NCI-H774 (cell line): Measurements from ENCODE around the gene GJB2.

Source experiments
- DNase-seq: peaks from one replicate; lab custom pipeline; 2025; lab: John Stamatoyannopoulos, UW

GJB2 gene

DNA sequence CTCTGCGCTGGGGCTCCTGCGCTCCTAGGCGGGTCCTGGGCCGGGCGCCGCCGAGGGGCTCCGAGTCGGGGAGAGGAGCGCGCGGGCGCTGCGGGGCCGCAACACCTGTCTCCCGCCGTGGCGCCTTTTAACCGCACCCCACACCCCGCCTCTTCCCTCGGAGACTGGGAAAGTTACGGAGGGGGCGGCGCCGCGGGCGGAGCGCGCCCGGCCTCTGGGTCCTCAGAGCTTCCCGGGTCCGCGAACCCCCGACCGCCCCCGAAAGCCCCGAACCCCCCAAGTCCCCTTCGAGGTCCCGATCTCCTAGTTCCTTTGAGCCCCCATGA lies at the start of gene GJB2:
Gene GJB2, minus strand, starts transcription at position 103 of the 326 bp plus-strand sequence. CDS start 3,357 bp downstream, outside the sequence.
- DNase-seq, result no peak

DNA sequence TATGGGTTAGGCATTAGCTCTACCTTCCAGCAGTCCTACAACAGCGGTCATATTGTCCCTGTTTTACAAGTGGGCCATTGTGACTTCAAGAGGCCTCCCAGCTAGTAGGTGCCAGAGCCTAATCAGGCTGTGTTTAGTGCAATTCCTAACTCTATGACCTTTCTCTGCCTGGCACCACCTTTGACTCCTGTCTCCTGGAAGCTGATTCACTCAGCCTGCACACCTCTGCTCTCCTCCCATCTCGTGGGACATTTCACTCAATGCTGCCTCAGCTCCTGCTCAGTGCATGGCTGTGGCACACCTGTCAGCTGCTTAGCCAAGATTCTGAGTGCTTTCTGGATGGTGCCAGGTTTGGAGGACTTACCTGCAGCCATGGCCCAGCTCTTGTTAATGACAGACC lies 48.9 kb upstream of the GJB2 start:
- DNase-seq, result no peak

DNA sequence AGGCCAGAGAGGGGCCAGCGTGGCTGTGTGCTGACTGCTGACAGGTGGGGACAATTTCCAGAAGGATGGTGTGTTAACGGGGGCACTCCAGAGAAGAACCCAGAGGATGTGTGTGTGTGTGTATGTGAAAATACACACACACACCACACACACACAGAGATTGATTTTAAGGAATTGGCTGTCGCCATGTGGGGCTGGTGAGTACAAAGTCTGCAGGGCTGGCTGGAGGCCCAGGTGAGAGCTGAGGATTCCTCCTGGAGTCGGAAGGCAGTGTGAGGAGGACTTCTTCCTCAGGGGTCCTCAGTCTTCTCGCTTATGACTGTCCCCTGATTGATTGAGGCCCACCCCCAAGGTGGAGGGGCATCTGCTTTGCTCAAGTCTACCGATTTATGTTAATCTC lies 47.0 kb upstream of the GJB2 start:
- no peak for DNase-seq

DNA sequence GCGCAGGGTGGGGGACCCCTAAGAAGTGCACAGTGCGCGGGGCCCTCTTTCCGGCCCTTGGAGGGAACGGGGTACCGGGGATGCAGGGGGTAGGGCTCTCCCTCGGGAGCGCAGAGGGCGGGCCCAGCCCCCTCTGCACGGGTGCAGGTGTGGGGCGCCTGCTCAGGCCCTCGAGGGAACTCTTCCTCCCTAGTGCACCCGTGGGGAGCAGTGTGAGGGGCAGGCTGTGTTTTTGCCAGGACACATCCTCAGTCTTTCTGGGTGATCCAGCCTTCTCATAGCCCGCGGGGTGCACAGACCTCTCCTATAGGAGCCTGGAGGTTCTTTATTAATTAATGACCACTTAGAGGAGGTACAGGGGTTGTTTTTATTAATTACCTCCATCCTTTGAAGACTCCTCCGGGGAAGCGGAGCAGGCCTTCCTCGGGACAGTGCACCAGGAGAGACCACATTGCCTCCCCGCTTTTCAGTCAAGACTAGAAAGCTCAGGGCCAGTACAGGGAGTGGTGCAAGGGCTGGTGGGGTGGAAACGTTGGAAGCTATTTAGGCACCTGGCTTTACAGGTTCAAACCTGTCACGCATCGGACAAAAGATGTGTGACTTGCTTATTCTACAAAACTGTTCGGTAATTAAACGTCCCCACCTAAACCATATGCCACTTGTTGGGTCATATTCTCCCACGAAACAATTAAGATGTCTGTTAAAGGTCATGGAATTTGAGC lies 40.0 kb upstream of the GJB2 start:
- DNase-seq, result no peak

DNA sequence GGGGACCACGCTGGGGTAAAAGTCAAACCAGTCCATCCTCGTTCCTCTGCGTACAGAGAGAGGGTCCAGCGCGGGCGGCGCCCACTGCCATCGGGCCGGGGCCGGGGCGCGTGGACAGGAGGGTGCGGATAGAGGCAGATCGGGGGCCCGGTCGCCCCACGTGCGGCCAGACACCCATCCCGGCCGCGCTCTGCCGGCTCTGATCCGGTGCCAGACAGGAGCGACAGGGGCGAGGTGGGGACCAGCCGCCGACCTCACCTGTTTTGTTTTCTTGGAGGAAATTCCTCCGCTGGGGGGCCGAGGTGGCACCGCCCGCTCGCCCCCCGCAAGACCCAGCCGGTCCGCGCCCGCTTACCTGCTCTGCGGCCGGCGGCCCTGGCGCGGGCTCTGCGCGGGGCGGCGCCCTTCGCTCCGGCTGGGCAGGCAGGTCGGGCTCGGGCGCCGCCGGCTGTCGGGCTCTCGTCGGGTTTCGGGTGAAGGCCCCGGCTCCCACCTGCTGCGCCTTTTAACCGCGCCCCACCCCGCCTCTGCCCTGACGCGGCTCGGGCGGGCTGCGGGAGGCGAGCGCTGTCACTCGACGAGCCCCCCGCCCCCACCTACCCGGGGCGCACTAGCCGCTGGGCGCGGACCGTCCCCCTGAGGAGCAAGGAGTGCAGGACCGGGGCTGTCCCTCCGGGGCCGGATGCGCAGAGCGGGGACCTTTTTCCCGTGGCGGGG lies 39.3 kb upstream of the GJB2 start, which contains the start of gene GJB6:
Gene GJB6, minus strand, starts transcription at position 481 of the 717 bp plus-strand sequence. CDS start 8,839 bp downstream, outside the sequence.
- no peak for DNase-seq

DNA sequence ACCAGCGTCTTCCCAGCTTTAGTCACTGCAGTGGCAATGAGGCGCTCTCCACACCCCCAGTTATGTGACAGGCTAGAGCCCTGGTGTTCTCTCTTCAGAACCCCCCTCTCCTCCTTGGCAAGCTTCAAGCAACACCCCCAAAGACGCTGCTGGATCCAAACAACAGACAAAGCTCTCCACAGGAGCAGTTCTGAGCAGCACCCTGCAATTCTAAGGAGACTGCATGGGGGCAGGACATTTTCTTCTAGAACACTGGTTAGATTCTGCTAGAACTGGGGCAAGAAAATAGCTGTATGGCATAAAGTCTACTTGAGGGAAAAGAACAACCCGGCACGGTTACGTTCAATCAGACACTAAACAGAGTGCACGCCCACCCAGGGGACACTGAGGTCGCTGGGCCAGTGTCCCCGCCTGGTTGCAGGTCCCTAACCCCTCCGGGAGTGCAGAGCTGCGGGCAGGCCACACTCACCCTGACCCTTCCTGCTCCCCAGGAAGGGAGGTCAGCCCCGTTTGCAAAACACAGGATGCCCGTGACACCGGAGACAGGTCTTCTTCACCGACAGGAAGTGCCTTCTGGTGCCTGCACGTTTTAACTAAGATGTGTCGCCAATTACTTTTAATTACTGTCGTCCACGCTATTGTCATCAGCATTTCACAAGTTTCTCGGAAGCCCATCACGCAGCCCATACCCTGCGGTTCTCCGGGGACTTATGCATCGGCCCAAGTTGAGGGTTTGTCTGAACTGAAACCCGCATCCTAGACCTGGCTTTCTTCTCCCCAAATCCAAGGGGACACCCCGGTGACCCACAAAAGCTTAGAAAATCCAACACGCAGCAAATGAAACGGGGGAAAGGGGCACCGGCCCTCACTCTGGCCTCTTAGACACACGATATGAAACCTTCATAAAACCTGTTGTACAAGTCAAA lies 38.4 kb upstream of the GJB2 start:
- no peak for DNase-seq

DNA sequence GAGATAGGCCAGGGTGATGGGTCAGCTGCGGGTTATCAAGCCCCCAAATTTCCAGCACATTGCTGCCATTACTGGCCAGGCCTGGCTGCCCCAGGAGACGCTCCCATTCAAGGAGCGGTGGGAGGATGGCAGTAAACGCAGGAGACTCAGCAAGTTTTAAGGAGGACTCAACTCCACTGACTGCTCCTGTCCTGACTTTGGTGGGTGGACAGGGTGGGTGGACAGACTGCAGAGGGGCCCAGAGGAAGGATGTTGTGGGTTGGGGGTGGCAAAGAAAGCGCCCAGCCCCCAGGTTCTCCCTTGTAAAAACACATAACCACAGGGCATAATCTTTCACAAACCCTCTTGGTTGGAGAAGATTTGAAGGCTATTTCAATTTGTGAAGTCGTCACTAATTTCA lies 35.0 kb upstream of the GJB2 start:
- DNase-seq, result no peak

DNA sequence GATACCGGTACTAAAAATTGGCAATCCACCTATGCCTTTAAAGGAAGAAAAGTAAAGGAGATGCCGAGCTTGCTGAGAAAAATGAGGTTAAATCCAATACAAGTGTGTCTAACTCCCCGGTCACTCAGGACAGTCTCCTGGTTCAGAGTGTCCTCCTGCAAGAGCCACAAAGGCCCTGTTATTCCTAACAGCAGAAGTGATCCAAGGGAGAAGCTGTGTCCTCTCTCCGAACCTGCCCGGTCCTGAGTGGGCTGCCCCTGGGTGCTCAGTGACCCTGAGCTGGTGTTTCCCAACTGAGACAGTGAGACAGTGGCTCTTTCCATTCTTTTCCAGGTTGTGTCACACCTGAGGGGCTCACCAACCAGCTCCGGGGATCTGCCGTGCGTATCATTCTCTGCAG lies 34.5 kb upstream of the GJB2 start:
- no peak for DNase-seq

DNA sequence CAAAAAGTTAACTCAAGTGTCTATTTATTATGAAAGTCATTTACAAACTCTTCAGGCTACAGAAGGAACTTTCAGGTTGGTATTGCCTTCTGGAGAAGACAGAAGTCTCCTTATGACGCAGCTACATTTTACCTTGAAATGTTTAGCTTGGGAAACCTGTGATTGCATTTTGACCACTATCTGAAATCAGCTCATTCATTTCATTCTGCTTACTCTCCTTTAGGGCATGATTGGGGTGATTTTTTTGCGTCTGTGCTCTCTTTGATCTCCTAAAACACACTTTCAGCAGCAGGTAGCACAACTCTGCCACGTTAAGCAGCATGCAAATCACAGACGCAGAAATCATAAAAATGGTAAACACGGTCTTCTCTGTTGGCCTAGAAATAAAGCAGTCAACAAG lies 29.8 kb upstream of the GJB2 start:
- no peak for DNase-seq

DNA sequence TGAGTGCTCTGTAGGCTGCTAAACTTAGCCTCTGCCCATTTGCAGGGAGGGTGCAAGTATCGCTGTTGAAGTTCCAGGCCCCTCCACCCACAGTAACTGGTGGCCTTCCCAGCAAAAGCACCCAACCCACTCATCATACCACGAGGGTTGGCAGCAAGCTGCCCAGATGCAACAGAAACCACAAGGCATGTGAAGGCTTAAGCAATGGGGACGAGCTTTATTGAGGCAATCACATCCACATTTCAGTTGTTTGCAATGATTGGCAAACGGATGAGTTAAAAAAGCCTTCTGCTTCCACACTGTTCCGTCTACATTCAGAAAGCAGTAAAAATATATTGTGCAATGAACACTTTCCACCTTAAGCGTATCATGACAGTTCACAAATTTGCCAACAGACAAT lies 29.0 kb upstream of the GJB2 start:
- no peak for DNase-seq

DNA sequence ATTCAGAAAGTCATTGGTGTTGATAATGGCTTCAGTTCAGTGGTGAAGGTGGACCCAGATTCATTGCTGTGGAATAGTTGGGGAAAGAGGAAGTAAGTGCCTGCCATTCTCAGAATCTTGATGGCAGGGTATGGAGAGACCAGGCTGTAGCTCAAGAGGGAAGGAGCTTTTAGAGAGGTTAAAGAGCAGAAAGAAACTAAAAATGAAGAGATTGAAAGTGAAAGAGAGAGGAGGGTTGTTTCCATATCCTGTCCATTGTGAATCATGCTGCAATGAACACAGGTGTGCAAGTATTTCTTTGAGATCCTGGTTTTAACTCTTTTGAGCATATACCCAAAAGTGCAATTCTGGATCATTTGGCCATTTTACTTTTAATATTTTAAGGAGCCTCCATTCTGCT lies 26.8 kb upstream of the GJB2 start:
- no peak for DNase-seq

DNA sequence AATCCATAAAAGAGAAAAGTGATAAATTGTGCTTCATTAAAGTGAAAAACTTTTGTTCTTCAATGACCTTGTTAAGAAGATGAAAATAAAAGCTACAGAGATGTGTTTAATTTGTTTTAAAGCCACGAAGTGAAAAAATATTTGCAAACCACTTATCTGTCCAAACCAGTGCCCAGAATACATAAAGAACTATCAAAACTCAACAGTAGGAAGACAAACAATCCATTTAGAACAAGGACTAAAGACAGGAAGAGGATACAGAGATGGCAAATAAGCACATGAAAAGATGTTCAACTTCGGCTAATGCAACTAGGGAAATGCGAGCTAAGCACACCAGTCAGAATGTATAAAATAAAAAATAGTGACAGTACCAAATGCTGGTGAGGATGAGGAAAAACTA lies 24.4 kb upstream of the GJB2 start:
- DNase-seq, result no peak

DNA sequence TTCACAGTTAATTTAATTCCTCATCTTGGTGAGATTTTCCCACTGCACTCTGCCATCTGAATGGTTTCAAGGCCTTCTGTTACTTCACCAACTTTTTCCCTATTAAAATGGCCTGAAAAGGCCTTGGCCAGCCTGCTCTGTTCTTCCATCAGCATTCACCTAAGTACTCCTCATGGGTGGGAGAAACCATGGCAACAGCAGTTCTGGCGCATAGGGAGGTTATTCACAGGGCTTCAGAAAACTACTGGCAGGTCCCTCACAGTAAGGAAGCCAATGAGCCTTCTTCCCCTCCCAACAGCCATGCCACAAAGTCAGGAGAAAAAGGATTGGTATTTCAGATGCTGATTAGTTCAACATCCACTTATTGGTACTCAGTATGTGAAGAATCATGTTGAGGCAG lies 17.2 kb upstream of the GJB2 start:
- no peak for DNase-seq

DNA sequence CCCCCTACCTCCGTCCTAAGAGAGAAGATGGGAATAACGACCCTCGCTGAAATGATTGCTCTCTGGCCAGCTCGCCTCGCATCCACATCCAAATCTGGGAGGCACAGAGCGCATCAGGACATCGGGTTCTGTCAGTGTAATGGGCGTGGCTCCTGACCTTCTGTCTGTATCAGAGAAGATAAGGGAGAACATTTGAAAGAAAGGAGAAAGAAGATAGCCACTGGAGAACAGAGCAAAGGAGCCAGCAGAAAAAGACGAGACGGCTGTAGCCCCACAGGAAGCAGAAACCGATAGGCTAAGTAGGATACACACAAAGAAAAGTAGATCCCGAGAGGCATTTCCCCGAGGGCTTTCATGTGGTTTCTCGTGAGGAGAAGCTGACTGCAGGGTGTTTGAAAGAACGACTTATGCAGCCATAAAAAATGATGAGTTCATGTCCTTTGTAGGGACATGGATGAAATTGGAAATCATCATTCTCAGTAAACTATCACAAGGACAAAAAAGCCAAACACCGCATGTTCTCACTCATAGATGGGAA lies 14.0 kb upstream of the GJB2 start:
- DNase-seq, result no peak

DNA sequence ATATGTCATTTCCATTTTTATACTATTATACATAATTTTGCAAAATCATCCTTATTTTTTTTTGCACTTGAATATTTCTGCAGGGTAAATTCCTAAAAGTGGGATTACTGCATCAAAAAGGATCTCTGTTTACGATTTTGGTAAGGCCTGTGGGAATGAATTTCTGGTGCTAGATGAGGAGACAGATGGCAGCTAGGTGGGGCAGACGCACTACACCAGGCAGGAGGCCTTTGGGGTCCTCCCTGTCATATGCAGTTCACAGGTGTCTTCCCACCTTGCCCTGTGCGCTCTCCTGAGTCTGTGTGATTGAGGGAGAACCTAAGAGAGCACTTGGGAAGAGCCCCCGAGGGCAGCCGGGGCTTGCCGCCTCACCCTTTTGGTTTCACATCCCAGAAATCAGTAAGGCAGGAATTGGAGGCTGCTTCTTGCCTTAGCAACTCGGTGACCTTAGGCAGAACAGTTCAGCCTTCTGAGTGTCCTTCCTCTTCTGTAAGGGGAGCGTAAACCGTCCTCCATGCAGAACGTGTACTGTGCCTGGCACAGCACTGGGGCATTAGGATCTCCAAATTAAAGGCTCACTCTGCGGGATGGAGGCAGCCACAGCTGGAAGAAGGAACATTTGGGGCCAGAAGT lies 13.4 kb upstream of the GJB2 start:
- no peak for DNase-seq

DNA sequence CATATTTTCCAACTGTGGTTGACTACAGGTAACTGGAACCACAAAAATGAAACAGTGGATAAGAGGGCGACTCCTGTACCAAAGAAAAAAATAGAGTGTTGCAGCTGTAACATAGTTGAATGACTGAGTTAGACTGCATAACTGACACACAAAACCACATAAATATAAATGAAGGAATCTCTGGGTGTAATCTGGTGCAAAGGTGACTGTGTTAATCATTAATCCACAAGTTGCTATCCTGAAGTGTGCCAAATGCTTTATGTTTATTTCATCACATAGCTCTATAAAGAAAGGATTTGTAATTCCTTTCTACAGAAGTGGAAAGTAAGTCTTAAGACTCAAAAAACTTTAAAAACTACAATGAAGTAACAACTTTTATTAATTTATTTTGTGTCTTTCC lies 6.0 kb upstream of the GJB2 start:
- no peak for DNase-seq

DNA sequence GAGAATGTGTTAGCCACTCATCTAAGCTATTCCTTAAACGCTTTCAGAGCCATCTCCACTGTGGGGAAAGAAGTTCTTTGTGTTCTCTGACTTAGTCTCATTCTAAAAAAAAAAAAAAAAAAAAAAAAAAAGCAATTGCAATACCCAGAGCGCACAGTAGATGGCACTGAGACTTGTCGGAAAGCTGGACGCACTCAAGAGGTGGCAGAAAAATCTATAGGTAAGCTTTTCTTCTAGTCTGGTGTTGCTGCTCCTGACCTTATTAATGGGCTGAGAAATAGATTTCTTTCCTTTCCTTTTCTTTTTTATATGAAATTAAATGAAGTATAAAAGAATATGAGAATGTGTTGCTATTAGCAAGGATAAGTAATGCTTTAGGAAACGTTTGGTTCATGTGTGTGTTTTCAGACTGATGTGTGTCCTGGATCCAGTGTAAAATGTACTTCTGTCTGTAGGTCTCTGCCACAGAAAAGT lies 4.7 kb upstream of the GJB2 start:
- DNase-seq, result no peak

DNA sequence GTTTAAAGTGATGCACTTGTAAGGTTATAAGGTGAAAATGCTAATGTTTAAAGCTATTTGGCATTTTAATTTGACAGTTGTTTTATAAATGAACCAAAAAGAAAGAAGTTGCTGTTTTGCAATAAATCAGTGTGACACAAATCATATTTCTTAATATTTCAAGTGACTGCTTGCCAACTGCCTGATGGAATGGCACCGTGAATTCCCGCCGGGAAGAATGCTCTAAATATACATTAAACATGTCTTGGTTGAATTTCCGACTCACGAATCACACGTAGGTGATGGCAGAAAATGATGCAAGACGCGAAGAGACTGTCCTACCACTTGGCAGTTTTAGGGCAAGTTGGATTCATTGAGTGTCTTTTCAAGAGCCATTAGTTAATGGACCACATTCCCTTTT lies 3.1 kb upstream of the GJB2 start:
- no peak for DNase-seq

DNA sequence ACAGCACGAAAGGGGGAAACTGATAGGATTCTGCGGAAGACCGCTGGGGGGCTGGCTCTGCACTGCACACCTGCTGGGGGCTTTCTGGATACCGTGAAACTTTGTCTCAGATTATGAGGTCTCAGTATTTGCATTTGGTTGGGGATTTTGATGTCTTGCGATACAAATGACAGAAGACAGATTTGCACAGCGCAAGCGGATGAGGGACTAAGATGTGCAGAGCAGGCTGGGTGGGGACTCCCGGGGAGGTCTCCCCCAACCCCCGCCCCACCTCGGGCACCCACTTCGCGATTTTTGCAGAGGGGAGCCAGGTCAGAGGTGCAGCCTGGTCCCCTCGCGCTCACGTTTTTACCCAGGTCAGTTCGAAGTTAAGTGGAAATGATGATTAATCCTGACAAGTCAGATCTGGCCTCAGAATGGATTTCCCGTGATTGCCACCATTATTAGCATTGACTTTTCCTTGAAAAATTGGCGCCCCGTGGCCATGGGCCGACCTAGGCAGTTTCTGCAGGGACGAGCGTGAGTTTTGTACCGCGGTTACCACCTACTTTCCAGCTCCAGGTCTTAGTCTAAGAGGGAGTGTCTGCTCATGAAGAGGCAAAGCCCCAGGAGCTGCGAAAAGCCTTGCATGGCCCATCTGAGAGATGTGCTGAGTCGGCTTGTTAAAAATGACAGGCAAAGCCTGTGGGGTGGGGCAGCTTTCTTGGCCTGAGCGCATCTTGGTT lies 1.3 kb upstream of the GJB2 start:
- DNase-seq, result no peak

DNA sequence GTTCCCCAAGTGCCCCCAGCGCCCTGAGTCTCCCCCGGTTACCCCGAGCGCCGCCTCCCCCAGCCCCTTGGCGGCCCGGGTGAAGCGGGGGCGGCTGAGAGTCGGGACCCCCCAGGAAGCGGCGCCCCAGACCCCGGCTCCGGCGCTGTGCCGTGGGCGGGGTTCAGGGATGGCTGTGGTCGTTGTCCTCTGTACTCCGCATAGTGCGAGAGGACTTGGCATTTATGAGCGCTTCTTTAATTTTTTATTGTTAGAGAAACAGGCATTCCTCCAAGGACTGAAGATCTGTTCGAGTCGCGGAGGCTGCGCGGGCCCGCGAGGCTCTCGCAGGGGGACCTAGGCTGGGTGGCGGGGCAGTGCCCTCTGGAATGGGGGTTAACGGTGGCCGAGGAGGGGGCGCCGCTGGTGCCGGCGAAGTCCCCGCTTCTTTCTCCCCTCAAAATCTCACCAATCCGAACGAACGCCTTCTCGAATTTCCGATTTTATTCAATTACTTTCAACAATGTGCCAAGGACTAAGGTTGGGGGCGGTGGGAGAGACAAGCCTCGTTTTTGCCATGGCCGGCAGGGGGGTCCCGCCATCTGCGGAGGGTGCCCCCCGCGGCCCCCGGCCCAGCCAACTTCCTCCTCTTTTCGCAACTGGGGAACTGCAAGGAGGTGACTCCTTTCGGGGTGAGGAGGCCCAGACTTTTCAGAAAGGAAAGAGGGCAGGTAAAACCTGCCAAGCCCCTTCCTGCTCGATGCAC lies 596 bp upstream of the GJB2 start:
- no peak for DNase-seq
